GM18951 (cell line): ENCODE data around the gene BABAM1.

Experiments
- POLR2A ChIP-seq: IDR thresholded peaks from 4 replicates; pipeline ENCODE4 v1.6.1; 2011; ENCODE audit warnings: mild to moderate bottlenecking; ENCODE audit not compliant: insufficient read length, insufficient read depth; ENCODE audit errors: extremely low read depth
- in situ Hi-C: fragments of 300-500 bp; cut with MboI; formaldehyde crosslinking; loops from one replicate; pipeline ENCODE4 v1.12.0; 2022; ENCODE audit warnings: low sequenced_read_pairs, mixed read lengths, inconsistent platforms; ENCODE audit not compliant: unreplicated experiment

The BABAM1 gene

DNA sequence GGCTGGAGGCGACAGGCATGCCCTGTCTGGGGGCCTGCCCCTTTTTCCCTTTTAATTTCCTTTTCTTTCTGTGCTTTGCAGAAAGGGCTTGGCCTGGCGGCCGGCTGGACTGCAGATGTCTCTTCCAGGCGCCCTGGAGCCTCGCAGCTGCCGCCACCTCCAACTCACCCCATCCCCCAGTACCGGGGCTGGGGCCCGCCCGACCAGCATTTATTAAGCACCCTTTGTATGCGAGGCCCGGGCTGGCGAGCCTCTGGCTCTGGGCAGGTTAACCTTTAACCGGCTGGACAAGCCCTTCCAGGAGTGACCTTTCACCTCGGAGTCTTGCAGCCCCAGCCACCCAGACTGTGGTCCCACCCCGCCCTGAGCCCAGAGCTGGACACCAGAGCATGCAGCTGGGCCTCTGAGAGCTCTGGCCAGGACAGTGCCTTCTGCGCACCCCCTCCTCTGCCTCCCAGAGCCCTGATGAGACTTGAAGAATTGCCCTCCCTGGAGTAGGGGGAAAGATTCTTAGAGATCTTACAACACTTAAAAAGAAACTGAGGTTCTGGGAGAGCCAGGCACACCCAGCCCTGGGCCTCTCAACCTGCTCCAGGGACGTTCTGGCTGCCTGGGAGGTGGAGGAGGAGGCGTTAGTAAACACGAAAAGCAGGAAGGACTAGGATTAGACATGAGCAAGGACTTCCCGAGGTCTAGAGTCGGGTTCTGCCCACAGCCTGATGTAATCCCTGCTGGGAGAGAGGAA, 20.4 kb upstream of the BABAM1 start:
- in situ Hi-C loops = no loop called here
- TF ChIP-seq POLR2A = no peak

DNA sequence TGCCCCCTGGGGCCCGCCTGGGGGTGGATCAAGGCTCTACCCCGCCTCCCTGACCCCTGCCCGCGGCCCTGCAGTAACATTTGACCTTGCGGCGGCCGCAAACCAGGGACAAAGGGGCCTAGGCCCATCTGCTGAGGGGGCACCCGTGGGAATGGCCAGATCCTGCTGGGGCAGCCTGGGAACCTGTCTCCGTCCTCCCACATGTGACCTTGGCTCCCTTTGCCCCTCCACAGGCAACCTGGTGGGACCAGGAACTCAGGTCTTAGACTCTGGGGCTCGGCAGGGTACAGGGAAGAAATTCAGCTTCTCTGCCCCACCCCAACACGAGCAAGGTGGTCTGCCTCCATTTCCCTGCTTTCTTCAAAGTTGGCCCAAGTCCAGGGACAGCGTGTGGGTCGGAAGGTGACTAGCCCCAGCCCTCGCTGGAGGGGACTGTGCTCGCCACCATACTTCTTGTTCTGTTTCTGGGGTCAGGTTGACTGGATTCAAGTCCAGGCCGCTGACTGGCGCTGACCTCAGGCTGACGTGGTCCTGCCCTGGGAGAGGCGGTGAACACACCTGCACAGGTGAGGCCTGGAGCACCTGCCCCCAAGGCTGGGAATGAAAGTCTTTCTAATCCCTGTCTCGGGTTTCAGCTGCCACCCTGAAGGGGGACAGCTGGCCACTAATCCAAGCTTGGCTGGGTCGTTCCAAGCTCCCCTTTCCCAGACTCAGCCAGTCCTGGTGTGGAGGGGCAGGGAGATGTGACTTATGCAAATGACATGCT, 19.0 kb upstream of the BABAM1 start:
- in situ Hi-C loops = no loop called here
- no peak for TF ChIP-seq POLR2A

DNA sequence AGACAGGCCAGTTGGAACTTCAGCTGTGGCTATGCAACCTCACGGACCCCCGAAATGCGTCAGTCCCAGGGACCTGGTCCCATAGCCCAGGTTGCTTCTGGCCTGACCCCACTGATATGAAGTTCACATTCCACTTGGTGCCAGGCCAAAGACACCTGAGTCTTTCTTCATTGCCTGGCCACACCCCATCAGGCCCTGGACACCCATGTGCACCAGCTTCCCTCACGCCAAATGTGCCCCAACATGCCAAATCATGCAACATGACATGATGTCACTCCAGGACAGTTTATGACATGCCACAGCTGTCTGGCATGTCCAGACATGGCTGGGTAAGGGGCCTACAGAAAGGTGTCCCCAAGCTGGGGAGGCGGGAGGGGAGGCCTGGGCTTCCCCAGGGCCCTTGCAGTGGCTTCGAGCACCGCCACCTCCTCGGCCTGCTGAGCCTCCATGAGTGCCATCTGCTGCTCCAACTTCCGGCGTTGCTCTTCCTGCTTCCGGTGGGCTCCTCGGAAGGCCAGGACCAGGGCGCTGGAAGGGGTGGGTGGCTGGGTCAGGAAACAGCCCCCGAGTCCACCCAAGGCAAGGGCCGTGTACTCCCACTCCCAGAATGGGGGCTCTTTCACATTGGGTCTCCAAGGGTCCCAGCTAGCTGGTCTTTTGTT, 17.2 kb upstream of the BABAM1 start:
- in situ Hi-C loops = no loop called here
- TF ChIP-seq POLR2A = no peak

DNA sequence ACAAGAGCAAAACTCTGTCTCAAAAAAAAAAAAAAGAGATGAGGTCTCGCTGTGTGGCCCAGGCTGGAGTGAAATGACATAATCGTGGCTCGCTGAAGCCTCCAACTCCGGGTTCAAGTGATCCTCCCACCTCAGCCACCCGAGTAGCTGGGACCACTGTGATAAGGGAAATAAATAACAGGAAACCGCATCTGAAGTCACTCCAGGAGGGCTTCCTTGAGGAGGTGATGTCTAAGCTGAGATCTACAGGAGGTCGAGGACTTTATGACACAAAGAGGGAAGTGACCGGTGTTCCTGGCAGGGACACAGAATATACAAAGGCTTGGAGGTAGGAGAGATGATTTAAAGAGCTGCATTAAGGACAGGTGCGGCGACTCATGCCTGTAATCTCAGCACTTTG, 12.6 kb upstream of the BABAM1 start:
- in situ Hi-C loops = no loop called here
- TF ChIP-seq POLR2A = no peak

DNA sequence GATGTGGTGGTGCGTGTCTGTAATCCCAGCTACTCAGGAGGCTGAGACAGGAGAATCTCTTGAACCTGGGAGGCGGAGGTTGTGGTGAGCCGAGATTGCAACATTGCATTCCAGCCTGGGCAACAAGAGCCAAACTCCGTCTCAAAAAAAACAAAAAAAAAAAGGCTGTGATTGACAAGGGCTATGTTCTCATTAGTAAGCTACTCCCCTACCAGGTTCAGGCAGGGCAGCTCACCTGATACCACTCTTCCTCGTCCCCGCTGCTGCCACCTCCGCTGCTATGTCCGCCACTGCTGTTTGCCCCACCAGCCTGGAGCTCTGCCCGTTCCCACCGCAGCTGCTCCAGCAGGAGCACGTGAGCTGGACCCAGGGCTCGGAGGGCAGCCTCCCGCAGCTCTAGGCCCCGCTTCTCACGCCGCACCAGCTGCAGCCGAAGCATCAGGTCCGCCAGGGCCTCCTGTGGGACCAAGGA, 12.1 kb upstream of the BABAM1 start:
- in situ Hi-C loops = no loop called here
- no peak for TF ChIP-seq POLR2A

DNA sequence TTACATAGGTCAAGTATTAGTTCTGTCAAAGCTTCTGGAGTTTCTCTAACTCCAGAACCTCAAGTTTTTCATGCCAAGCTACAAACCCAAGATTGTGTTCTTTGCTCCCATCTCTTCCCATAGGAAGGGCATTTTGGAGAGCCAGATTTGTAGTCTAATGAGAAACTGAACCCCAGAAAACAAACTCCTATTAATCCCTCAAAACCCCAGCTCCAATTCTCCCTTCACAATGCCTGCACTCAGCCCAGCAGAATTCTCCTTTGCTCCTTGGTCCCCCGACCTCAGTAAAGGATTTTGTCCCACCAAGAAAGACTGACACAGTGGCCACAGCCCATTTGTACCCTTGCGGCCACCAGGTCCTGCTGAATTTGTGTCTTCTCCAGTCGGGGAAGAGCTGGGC, 11.1 kb upstream of the BABAM1 start:
- no peak for TF ChIP-seq POLR2A
- in situ Hi-C loops = no loop called here

DNA sequence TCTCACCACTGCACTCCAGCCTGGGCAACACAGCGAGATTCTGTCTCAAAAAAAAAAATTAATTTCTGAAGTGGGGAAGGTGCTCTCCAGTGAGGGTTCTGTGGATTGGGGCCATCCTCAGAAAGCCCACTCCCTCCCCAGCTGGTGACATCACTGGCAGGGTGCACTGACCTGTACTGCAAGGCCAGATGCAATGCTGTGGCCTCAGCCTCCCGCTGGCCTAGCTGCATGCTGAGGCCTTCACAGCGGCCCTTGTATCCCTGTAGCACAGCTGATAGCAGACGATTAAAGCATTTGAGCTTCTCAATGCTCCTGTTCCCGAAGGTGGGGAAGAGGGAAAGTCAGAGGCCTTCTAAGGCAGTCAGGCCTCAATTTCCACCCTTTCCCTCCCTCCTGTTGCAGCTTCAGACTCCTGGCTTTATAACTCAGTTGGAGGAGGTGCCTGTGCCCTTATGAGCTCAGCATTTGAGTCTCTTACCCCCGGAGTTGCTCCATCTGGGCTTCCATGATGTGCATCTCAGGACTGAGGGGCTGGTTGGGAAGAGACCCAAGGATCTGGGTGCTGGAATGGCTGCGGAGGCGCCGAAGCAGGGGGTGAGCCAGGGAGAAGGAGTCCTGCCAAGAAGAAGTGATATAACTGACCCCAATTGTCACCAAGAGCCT, 8.0 kb upstream of the BABAM1 start:
- in situ Hi-C loops = no loop called here
- TF ChIP-seq POLR2A = no peak

DNA sequence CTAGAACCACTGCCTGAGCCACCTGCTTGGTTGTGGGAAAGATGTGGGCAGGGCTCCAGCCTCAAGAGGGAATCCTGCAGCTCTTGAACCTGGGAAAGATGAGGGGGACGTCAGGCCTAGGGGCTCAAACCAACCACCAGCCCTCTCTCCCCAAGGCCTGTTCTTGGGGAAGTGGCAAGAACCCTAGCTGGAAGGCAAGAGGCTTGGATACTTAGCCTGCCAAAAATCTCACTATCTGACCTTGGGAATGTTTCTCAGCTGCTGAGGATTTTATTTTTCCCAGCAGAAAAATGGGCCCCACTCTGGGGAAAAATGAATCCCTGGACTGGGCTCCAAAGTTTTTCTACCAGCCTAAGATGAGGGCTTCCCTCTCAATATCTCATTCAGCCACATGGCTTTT, 7.3 kb upstream of the BABAM1 start:
- in situ Hi-C loops = no loop called here
- TF ChIP-seq POLR2A = no peak

DNA sequence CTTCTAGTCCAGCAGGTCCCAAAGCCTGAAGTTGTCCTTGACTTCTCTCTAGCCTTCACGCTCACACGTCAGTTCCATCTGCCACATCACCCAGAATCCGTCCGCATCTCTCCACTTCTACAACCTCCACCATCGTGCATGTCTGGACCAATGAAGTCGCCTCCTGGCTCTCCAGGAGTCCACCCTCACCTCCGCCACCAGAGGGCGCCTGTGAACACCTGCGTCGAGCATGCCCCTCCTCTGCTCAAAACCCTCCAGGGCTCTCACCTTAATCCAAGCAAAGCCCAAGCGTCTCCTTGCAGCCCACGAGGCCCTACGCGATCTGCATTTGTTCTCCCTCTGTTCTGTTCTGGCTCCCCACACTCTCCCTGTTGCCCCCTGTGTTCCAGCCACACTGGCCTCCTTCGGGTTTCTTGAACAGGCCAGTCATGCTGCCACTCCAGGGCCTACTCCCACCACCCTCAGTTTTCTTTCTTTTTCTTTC, 6.4 kb upstream of the BABAM1 start:
- no peak for TF ChIP-seq POLR2A
- in situ Hi-C loops = no loop called here

DNA sequence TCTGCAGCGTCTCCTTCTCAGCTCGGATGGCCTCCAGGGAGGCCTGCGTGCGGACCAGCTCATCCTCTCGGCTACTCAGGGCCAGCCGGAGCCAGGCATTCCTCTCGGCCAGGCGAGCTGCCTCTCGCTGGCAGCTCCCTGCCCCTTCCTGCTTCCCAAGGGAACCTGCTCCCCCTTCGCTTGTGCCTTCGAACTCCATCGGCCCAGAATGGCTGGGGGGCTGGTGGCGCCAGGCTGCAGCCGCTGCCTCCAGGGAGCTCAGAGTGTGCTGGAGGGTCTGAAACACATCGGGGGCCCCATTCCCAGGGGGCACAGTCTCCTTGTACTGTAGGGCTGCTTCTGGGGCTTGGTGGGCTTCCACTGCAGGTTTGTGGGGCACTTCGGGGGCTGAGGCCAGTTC, 4.7 kb upstream of the BABAM1 start:
- in situ Hi-C loops = no loop called here
- no peak for TF ChIP-seq POLR2A

DNA sequence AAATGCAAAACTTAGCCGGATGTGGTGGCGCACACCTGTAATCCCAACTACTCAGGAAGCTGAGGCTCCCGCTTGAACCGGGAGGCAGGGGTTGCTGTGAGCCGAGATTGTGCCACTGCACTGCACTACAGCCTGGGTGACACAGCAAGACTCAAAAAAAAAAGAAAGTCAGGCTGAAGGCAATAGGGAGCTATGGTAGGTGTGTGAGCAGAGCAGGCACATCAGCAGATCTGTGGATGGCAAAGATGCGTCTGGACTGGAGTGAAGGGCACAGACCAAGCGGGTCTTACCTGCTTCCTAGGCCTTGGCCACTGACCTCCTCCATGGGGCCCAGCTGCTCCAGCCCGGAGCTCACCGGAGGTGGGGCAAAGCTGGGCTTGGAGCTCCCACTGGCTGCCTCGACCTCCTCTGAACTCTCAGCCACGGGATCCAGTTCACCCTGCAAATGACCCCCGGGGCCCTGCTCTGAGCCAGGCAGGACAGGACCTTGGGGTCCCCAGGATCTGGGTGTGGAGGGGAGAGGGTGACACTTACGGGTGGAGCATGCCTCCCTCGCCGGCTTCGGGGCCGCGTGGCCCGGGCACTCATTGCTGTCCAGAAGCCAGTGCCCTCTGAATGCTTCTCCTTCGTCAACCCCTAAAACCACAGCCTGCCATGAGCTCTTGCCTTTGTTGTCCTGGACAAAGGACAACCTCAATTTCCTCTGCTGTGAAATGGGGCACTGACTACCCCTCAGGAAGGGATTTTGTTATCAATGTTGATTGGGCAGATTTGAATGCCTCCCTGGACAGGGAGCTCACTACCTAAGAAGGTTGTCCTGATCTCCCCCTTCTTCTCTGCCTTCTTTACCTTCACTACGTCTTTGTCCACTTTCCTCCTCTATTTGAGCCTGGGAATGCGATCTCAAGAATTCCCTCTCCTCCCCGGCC, 3.3 kb upstream of the BABAM1 start:
- TF ChIP-seq POLR2A = no peak

DNA sequence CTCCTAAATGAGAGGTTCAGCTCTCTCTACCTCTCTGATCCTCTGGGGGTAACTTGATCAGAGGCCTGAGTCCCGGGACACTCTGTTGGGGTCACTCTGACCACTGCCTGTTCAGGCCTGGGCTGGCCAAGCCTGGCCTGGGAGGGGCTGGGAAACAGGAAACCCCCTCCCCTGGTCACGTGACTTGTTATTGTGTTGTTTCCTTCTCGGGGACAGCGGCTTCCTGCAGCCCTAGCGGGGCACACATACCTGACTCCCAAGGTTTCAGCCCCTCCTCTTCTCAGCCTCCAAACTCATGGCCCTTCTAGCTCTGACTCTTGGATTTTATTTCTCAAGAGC, 2.6 kb upstream of the BABAM1 start, which contains the start of gene USHBP1:
Gene USHBP1, minus strand, starts transcription at position 105 of the 339 bp plus-strand sequence. CDS start 446 bp downstream, outside the sequence.
- TF ChIP-seq POLR2A = no peak
- in situ Hi-C loops = no loop called here

More for the DNA sequence above, 3.3 kb upstream of the BABAM1 start:
- in situ Hi-C loops = no loop called here
